Nephron progenitor cell (in vitro differentiated cells): ENCODE measurements around the gene TADA1.
A peak's percentile ranks its signal among the peaks of the same experiment; 100 is the strongest.
"Not testable (repeated sequence)": the region's sequence is repeated elsewhere in the genome, so short reads cannot be mapped to it uniquely, and the experiment has no call there.

ENCODE experiments used
- DNase-seq: peaks from one replicate; pipeline ENCODE4 v3.0.0; 2021
- H3K27ac Mint-ChIP-seq: 2 replicates; pipeline ENCODE4 v1.8.0; 2021; ENCODE audit warnings: mild to moderate bottlenecking, moderate library complexity, mixed read lengths
- H3K27me3 Mint-ChIP-seq: 2 replicates; pipeline ENCODE4 v1.8.0; 2021; ENCODE audit warnings: mild to moderate bottlenecking, low read depth, mixed read lengths; ENCODE audit not compliant: poor library complexity
- H3K36me3 Mint-ChIP-seq: 2 replicates; pipeline ENCODE4 v1.8.0; 2021; ENCODE audit warnings: low read depth, mixed read lengths
- H3K4me1 Mint-ChIP-seq: 2 replicates; pipeline ENCODE4 v1.8.0; 2021; ENCODE audit warnings: mixed read lengths
- H3K4me3 Mint-ChIP-seq: 2 replicates; pipeline ENCODE4 v1.8.0; 2021; ENCODE audit warnings: mild to moderate bottlenecking, moderate library complexity, mixed read lengths
- H3K9me3 Mint-ChIP-seq: 2 replicates; pipeline ENCODE4 v1.8.0; 2021; ENCODE audit warnings: mild to moderate bottlenecking, moderate library complexity, mixed read lengths
- TF ChIP-seq, protein P1 (sequence below): fragments of 200-600 bp; sonication (generic); IDR thresholded peaks from 2 replicates; pipeline ENCODE4 v1.5.0; 2021; ENCODE audit warnings: antibody characterized with exemption

Gene TADA1

DNA sequence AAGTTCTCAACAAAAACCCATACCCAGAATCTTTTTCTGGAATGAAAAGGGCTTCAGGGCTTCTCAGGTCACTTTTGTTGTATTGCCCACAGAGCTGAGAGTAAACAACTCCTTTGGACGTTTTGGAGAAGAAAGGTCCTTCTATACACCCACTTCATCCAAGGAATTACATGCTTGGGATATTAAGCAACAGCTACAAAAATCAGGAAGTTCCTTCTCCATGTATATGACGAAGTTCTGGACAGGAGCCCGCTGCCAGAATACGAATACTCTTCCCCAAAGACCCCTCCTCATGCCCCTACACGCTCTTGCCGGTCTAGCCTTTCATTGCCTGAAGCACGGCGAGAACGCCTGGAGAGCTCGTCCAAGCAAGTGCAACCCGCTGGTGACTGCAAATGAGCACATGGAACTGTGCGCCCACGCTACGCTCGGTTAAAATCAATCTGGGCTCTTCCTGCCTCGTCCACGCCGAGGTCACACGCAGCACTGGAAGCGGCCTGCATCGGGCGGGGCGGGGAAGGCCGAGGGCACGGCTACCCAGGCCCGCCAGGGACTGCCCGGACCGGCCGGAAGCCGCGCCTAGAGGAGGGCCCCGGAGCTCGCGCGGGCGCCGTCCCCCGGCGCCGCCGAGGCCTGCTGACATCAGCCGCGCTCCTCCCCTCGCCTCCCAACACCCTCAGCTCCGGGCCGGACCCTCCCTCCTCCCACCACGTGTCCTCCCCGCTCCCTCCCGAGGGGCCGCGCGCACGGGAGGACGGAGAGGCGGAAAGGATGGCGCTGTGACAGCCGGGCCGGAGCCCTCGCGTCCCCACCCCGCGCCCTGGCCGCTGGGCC is 37.1 kb downstream of the TADA1 start, which contains the start of gene POGK:
Gene POGK, plus strand, starts transcription at position 710 of the 834 bp plus-strand sequence. CDS start 1,482 bp downstream, outside the sequence.
- Mint-ChIP-seq H3K4me1 (peaks cover 53% of the 10 kb centered on the region), H3K9me3 (peaks cover 5% of the 10 kb centered on the region), H3K36me3 (peaks cover 32% of the 10 kb centered on the region), H3K4me3 (peak within 1 kb of the TSS; percentile 93), H3K27ac (peak within 1 kb of the TSS; percentile 98), H3K27me3 (no peaks in the 10 kb centered on the region)
- peak; percentile 86 for DNase-seq
- TF ChIP-seq, protein P1, sequence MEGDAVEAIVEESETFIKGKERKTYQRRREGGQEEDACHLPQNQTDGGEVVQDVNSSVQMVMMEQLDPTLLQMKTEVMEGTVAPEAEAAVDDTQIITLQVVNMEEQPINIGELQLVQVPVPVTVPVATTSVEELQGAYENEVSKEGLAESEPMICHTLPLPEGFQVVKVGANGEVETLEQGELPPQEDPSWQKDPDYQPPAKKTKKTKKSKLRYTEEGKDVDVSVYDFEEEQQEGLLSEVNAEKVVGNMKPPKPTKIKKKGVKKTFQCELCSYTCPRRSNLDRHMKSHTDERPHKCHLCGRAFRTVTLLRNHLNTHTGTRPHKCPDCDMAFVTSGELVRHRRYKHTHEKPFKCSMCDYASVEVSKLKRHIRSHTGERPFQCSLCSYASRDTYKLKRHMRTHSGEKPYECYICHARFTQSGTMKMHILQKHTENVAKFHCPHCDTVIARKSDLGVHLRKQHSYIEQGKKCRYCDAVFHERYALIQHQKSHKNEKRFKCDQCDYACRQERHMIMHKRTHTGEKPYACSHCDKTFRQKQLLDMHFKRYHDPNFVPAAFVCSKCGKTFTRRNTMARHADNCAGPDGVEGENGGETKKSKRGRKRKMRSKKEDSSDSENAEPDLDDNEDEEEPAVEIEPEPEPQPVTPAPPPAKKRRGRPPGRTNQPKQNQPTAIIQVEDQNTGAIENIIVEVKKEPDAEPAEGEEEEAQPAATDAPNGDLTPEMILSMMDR: no peak

GRCh38 chr1:166836733-166837132 is 39.3 kb downstream of the TADA1 start:
- H3K27me3 Mint-ChIP-seq: no peaks in the 10 kb centered on the region
- H3K4me1 Mint-ChIP-seq: peaks cover 31% of the 10 kb centered on the region
- H3K36me3 Mint-ChIP-seq: peaks cover 12% of the 10 kb centered on the region
- no peak overlapping the region for H3K4me3 Mint-ChIP-seq
- TF ChIP-seq, protein P1: no peak
- peaks cover 9% of the 10 kb centered on the region for H3K9me3 Mint-ChIP-seq
- no peak overlapping the region for H3K27ac Mint-ChIP-seq
- DNase-seq: no peak

- not testable (repeated sequence) for H3K27me3 Mint-ChIP-seq, H3K4me3 Mint-ChIP-seq, H3K4me1 Mint-ChIP-seq, H3K36me3 Mint-ChIP-seq, DNase-seq, H3K27ac Mint-ChIP-seq
- peaks cover 45% of the 10 kb centered on the region for H3K9me3 Mint-ChIP-seq
Measured at GRCh38 chr1:166829762-166830161, 46.3 kb downstream of the TADA1 start.

- H3K9me3 Mint-ChIP-seq: peaks cover 41% of the 10 kb centered on the region
- no peaks in the 10 kb centered on the region for H3K36me3 Mint-ChIP-seq
- TF ChIP-seq, protein P1: no peak
- no peak overlapping the region for H3K27ac Mint-ChIP-seq
- H3K4me1 Mint-ChIP-seq: no peaks in the 10 kb centered on the region
- no peaks in the 10 kb centered on the region for H3K27me3 Mint-ChIP-seq
- no peak for DNase-seq
- no peak overlapping the region for H3K4me3 Mint-ChIP-seq
Measured at GRCh38 chr1:166827426-166827825, 48.6 kb downstream of the TADA1 start.

DNA sequence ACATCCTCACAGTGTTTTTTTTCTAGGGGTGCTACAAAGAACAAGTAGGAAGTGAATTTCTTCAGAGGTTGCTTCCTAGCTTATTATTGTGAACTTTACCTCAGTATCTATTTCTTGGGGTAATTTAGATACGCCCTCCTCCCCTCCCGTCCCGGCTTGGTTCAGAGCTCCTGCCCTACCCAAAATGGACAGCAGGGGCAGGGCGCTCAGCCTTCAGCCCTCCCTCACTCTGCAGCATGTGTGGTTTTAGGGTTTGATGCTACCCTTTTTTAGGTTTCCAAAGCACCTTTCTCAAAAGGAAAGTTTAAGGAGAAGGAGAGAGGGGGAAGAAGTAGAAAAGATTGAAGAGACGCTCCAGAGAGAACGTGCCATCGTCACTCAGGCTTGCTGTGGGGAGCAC is 53.7 kb downstream of the TADA1 start:
- DNase-seq: no peak
- Mint-ChIP-seq H3K27me3 (no peaks in the 10 kb centered on the region), H3K4me3 (no peak overlapping the region), H3K36me3 (no peaks in the 10 kb centered on the region), H3K9me3 (peaks cover 10% of the 10 kb centered on the region), H3K4me1 (no peaks in the 10 kb centered on the region), H3K27ac (no peak overlapping the region)
- TF ChIP-seq, protein P1: peak; percentile 42

DNA sequence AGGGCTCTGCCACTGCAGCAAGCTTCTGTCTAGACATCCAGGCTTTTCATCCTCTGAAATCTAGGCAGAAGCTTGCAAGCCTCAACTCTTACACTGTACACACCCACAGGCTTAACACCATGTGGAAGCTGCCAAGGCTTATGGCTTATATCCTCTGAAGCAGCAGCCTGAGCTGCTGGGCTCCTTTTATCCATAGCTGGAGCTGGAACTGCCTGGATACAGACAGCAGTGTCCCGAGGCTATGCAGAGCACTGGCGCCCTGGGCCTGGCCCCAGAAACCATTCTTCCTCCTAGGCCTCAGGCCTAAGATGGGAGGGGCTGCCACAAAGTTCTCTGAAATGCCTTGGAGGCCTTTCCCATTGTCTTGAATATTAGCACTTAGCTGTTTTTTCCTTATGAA is 56.1 kb downstream of the TADA1 start:
- Mint-ChIP-seq H3K36me3 (no peaks in the 10 kb centered on the region), H3K27me3 (peaks cover 5% of the 10 kb centered on the region), H3K4me1 (no peaks in the 10 kb centered on the region), H3K4me3 (no peak overlapping the region), H3K9me3 (peaks cover 6% of the 10 kb centered on the region), H3K27ac (no peak overlapping the region)
- TF ChIP-seq, protein P1: no peak
- DNase-seq: no peak
